OCI-LY1 (cell line): ENCODE results near the gene QKI.

Source experiments
- H2AFZ ChIP-seq: fragments of 200-600 bp; sonication (generic), shearing (Covaris generic); 2 replicates; pipeline ENCODE4 v1.6.0; 2014; ENCODE audit warnings: antibody characterized with exemption, mild to moderate bottlenecking, low read length
- H3F3A ChIP-seq: fragments of 200-600 bp; sonication (generic), shearing (Covaris generic); 2 replicates; pipeline ENCODE4 v1.6.0; 2014; ENCODE audit warnings: mild to moderate bottlenecking, antibody characterized with exemption, low read length, moderate library complexity; ENCODE audit not compliant: insufficient read depth
- H3K27ac ChIP-seq: fragments of 200-600 bp; sonication (generic); 2 replicates; pipeline ENCODE4 v1.5.1; 2014; ENCODE audit warnings: low read length, mixed run types, mild to moderate bottlenecking, low read depth; ENCODE audit not compliant: poor library complexity, severe bottlenecking
- H3K27me3 ChIP-seq: fragments of 200-600 bp; sonication (generic); 2 replicates; pipeline ENCODE4 v1.6.0; 2014; ENCODE audit warnings: antibody characterized with exemption, mild to moderate bottlenecking, low read length, moderate library complexity; ENCODE audit not compliant: insufficient read depth
- H3K36me3 ChIP-seq: fragments of 200-600 bp; sonication (generic); 2 replicates; pipeline ENCODE4 v1.6.1; 2014; ENCODE audit warnings: mild to moderate bottlenecking, antibody characterized with exemption, low read length, moderate library complexity, mixed read lengths; ENCODE audit not compliant: insufficient read depth
- H3K4me1 ChIP-seq: fragments of 200-600 bp; sonication (generic); 2 replicates; pipeline ENCODE4 v1.5.1; 2014; ENCODE audit warnings: mild to moderate bottlenecking, low read length, moderate library complexity; ENCODE audit not compliant: insufficient read depth, severe bottlenecking
- H3K4me2 ChIP-seq: fragments of 200-600 bp; sonication (generic), shearing (Covaris generic); 2 replicates; pipeline ENCODE4 v1.6.1; 2014; ENCODE audit warnings: low read length
- H3K4me3 ChIP-seq: fragments of 200-600 bp; sonication (generic); 2 replicates; pipeline ENCODE4 v1.5.1; 2014; ENCODE audit warnings: low read length, low read depth, mild to moderate bottlenecking, mixed read lengths; ENCODE audit not compliant: poor library complexity, severe bottlenecking
- H3K79me2 ChIP-seq: fragments of 200-600 bp; shearing (Covaris generic); 2 replicates; pipeline ENCODE4 v1.6.1; 2016; ENCODE audit warnings: mixed run types, low read length, mixed read lengths; ENCODE audit not compliant: insufficient read depth
- H3K9ac ChIP-seq: fragments of 200-600 bp; sonication (generic), shearing (Covaris generic); 2 replicates; pipeline ENCODE4 v1.6.1; 2014; ENCODE audit warnings: mild to moderate bottlenecking, low read length, mixed read lengths
- H3K9me2 ChIP-seq: fragments of 200-600 bp; sonication (generic), shearing (Covaris generic); 2 replicates; pipeline ENCODE4 v1.6.1; 2014; ENCODE audit warnings: low read depth, mild to moderate bottlenecking, low read length, mixed read lengths
- H3K9me3 ChIP-seq: fragments of 200-600 bp; shearing (Covaris generic); 2 replicates; pipeline ENCODE4 v1.6.1; 2014; ENCODE audit warnings: low read length, mixed read lengths
- H4K20me1 ChIP-seq: fragments of 200-600 bp; sonication (generic), shearing (Covaris generic); 2 replicates; pipeline ENCODE4 v1.6.0; 2016; ENCODE audit warnings: mild to moderate bottlenecking, low read length; ENCODE audit not compliant: insufficient read depth
- CTCF ChIP-seq: fragments of 200-600 bp; sonication (generic), shearing (Covaris generic); IDR thresholded peaks from 2 replicates; pipeline ENCODE4 v1.5.1; 2017; ENCODE audit warnings: mild to moderate bottlenecking, antibody characterized with exemption, low read length, moderate library complexity, mixed read lengths
- EZH2 ChIP-seq: fragments of 200-600 bp; sonication (generic), shearing (Covaris generic); IDR thresholded peaks from 2 replicates; pipeline ENCODE4 v1.8.0; 2017; ENCODE audit warnings: borderline replicate concordance, mixed run types, mild to moderate bottlenecking, antibody characterized with exemption, low read length, moderate library complexity, mixed read lengths

Gene QKI

GRCh38 chr6:163548624-163549023 lies 134.1 kb downstream of the QKI start:
- Histone ChIP-seq H3K4me3 (no peak overlapping the region), H3K4me1 (no peaks in the 10 kb centered on the region), H3F3A (no peaks in the 10 kb centered on the region), H3K9me3 (no peaks in the 10 kb centered on the region), H3K27me3 (no peaks in the 10 kb centered on the region), H3K27ac (no peak overlapping the region), H3K79me2 (no peaks in the 10 kb centered on the region), H3K9me2 (no peaks in the 10 kb centered on the region), H2AFZ (no peak overlapping the region), H3K9ac (no peak overlapping the region), H3K4me2 (no peak overlapping the region), H4K20me1 (no peaks in the 10 kb centered on the region), H3K36me3 (no peaks in the 10 kb centered on the region)
- TF ChIP-seq CTCF (no peak), EZH2 (no peak)

GRCh38 chr6:163554032-163554431 lies 139.5 kb downstream of the QKI start:
- no peaks in the 10 kb centered on the region for H3K79me2 ChIP-seq

GRCh38 chr6:163554663-163555062 lies 140.1 kb downstream of the QKI start:
- H3K9ac ChIP-seq: no peak overlapping the region
- H3K27ac ChIP-seq: no peak overlapping the region
- H2AFZ ChIP-seq: no peak overlapping the region
- no peaks in the 10 kb centered on the region for H3K79me2 ChIP-seq
- H3K9me2 ChIP-seq: no peaks in the 10 kb centered on the region
- peaks cover 6% of the 10 kb centered on the region; the same call in 1 of the 2 replicates for H3K36me3 ChIP-seq
- no peaks in the 10 kb centered on the region for H3K9me3 ChIP-seq
- no peak overlapping the region for H3K4me3 ChIP-seq
- no peaks in the 10 kb centered on the region for H4K20me1 ChIP-seq
- H3F3A ChIP-seq: no peaks in the 10 kb centered on the region
- H3K27me3 ChIP-seq: no peaks in the 10 kb centered on the region
- TF ChIP-seq CTCF (peak; percentile 76), EZH2 (no peak)
- H3K4me1 ChIP-seq: no peaks in the 10 kb centered on the region
- no peak overlapping the region for H3K4me2 ChIP-seq

More at GRCh38 chr6:163554032-163554431, 139.5 kb downstream of the QKI start:
- Histone ChIP-seq H3K4me3 (no peak overlapping the region), H3K27ac (no peak overlapping the region), H3K4me1 (no peaks in the 10 kb centered on the region), H3K9me3 (no peaks in the 10 kb centered on the region), H3K9ac (no peak overlapping the region), H3K9me2 (no peaks in the 10 kb centered on the region), H3F3A (no peaks in the 10 kb centered on the region), H2AFZ (no peak overlapping the region), H3K4me2 (no peak overlapping the region), H3K27me3 (no peaks in the 10 kb centered on the region), H3K36me3 (0 out of 2 replicates have a peak, but pooled peaks cover 6% of the 10 kb centered on the region), H4K20me1 (no peaks in the 10 kb centered on the region)
- TF ChIP-seq EZH2: no peak
- TF ChIP-seq CTCF: no peak
